Measurements from ENCODE around the gene CSF2RB. TPM values are rescaled to one million over a fixed set of nuclear protein-coding genes. Genes with fewer than 3 reads are reported as not detected.
"Not testable (repeated sequence)": the region's sequence is repeated elsewhere in the genome, so short reads cannot be mapped to it uniquely, and the experiment has no call there.

Gene CSF2RB
- total RNA-seq, 2 donors from 2014 or later: not detected

GRCh38 chr22:36985211-36985889, 71.9 kb downstream of the CSF2RB start:
- no peak for DNase-seq
- H3K4me1 Mint-ChIP-seq: no peaks in the 10 kb centered on the region
- peaks cover 19% of the 10 kb centered on the region for H3K27me3 ChIP-seq (ENCODE audit: control insufficient read depth, insufficient read depth, low read length, poor library complexity, severe bottlenecking)
- H3K4me3 Mint-ChIP-seq: no peak overlapping the region
- H3K36me3 Mint-ChIP-seq (ENCODE audit: low read depth): no peaks in the 10 kb centered on the region
- no peaks in the 10 kb centered on the region for H3K36me3 ChIP-seq (ENCODE audit: control insufficient read depth, insufficient read depth, low read length)
- no peak overlapping the region for H3K27ac ChIP-seq (ENCODE audit: low read depth, low read length)
- TF ChIP-seq CTCF (conservative IDR thresholded peaks at IDR 0.05): no peak
- H3K9me3 ChIP-seq (ENCODE audit: control insufficient read depth, low read length): peaks cover 13% of the 10 kb centered on the region
- no peak overlapping the region for H3K27ac Mint-ChIP-seq
- H3K27me3 Mint-ChIP-seq (ENCODE audit: insufficient read depth): peaks cover 29% of the 10 kb centered on the region
- 96 to 98% methylated on average over 10 of the region's 10 CpGs for WGBS, 2 experiments (ENCODE audit: insufficient coverage in 1 of 2, insufficient read length in 1 of 2)
- no peak overlapping the region for H3K4me3 ChIP-seq (ENCODE audit: low read length)
- no peaks in the 10 kb centered on the region for H3K4me1 ChIP-seq (ENCODE audit: control insufficient read depth, insufficient read depth, low read length)
- no peak overlapping the region for H3K9ac ChIP-seq (ENCODE audit: extremely low read depth, low read length, poor library complexity, severe bottlenecking)
- H3K9me3 Mint-ChIP-seq: peaks cover 13% of the 10 kb centered on the region

DNA sequence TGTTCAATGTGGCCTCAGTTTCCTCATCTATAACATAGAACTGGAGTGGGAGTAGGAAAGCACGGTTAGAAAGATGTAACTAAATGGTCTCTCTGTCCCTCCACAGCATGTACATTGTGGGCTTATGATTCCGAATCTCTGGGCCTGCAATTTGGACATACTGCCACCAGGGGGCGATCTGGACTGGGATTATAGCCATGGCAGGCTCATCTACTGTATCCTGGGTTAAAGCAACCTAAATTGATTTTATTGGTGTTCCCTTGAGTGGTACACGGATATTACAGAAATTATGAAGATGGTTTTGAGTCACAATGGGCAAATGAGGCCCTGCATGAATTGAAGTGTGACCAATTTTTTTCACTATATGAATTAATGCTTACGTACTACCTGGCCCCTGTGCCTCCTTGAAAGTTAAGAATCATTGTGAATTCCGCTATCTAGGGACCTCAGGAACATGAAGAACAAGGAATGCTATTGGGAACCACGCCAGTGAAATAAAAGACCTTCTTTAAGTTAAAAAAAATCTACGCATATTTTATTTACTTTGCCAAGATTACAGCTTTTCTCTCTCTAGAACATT, 72.9 kb downstream of the CSF2RB start:
- WGBS, 2 experiments (ENCODE audit: insufficient coverage in 1 of 2, insufficient read length in 1 of 2): 63 to 66% methylated on average over 4 to 8 of the region's 8 CpGs
- Histone ChIP-seq H3K4me1 (ENCODE audit: control insufficient read depth, insufficient read depth, low read length) (no peaks in the 10 kb centered on the region), H3K27ac (ENCODE audit: low read depth, low read length) (no peak overlapping the region), H3K36me3 (ENCODE audit: control insufficient read depth, insufficient read depth, low read length) (no peaks in the 10 kb centered on the region), H3K9me3 (ENCODE audit: control insufficient read depth, low read length) (peaks cover 13% of the 10 kb centered on the region), H3K27me3 (ENCODE audit: control insufficient read depth, insufficient read depth, low read length, poor library complexity, severe bottlenecking) (peaks cover 20% of the 10 kb centered on the region), H3K9ac (ENCODE audit: extremely low read depth, low read length, poor library complexity, severe bottlenecking) (no peak overlapping the region), H3K4me3 (ENCODE audit: low read length) (no peak overlapping the region)
- Mint-ChIP-seq H3K9me3 (peaks cover 13% of the 10 kb centered on the region), H3K36me3 (ENCODE audit: low read depth) (no peaks in the 10 kb centered on the region), H3K4me3 (no peak overlapping the region), H3K27ac (no peak overlapping the region), H3K4me1 (no peaks in the 10 kb centered on the region), H3K27me3 (ENCODE audit: insufficient read depth) (peaks cover 35% of the 10 kb centered on the region)
- peak; percentile 94 for TF ChIP-seq CTCF (conservative IDR thresholded peaks at IDR 0.05)
- DNase-seq: peak; percentile 85

DNA sequence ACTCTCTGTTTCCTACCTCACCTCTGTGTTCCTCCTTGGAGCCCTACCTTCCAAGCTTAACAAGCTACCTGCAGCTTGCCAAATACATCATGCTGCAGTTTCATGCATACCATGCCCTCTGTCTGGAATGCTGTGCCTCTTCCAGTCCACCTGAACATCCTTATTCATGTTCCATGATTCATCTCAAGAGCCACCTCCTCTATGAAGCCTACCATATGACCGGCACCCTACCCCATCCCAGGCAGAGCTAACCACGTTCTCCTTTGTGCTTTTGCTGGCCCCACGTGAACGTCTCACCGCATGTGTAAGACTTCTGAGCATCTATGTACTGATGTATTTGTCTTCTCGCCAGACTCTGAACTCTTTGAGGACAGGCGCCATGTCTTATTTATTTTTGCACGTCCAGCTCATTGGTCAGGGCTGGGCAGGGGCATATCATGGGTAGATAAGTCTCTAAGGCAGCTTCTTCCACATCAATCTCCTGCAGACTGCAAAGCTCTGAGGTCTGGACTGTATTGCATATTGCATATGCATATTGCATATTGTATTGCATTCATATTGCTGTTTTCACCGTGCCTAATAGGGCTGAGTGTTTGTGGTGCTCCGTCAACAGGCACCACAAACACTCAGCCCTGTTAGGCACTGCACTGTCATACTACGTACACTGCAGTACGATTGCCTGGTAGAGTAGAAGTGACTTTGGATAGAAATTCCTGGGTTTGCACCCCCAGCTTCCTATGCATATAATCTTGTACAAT, 74.8 kb downstream of the CSF2RB start:
- H3K9me3 Mint-ChIP-seq: peaks cover 13% of the 10 kb centered on the region
- no peak overlapping the region for H3K4me3 Mint-ChIP-seq
- no peak for DNase-seq
- no peaks in the 10 kb centered on the region for H3K4me1 Mint-ChIP-seq
- Histone ChIP-seq H3K27ac (ENCODE audit: low read depth, low read length) (no peak overlapping the region), H3K27me3 (ENCODE audit: control insufficient read depth, insufficient read depth, low read length, poor library complexity, severe bottlenecking) (peaks cover 24% of the 10 kb centered on the region), H3K36me3 (ENCODE audit: control insufficient read depth, insufficient read depth, low read length) (no peaks in the 10 kb centered on the region), H3K4me1 (ENCODE audit: control insufficient read depth, insufficient read depth, low read length) (no peaks in the 10 kb centered on the region), H3K9ac (ENCODE audit: extremely low read depth, low read length, poor library complexity, severe bottlenecking) (no peak overlapping the region), H3K4me3 (ENCODE audit: low read length) (no peak overlapping the region), H3K9me3 (ENCODE audit: control insufficient read depth, low read length) (peaks cover 13% of the 10 kb centered on the region)
- WGBS, 2 experiments (ENCODE audit: insufficient coverage in 1 of 2, insufficient read length in 1 of 2): 76 to 78% methylated on average over 9 to 12 of the region's 12 CpGs
- TF ChIP-seq CTCF (conservative IDR thresholded peaks at IDR 0.05): no peak
- H3K27me3 Mint-ChIP-seq (ENCODE audit: insufficient read depth): peaks cover 38% of the 10 kb centered on the region
- H3K36me3 Mint-ChIP-seq (ENCODE audit: low read depth): no peaks in the 10 kb centered on the region
- no peak overlapping the region for H3K27ac Mint-ChIP-seq

GRCh38 chr22:36989012-36989411, 75.6 kb downstream of the CSF2RB start:
- H3K4me3 ChIP-seq (ENCODE audit: low read length); H3K36me3 ChIP-seq (ENCODE audit: control insufficient read depth, insufficient read depth, low read length); H3K4me1 Mint-ChIP-seq; H3K27ac Mint-ChIP-seq; H3K4me1 ChIP-seq (ENCODE audit: control insufficient read depth, insufficient read depth, low read length); H3K4me3 Mint-ChIP-seq; DNase-seq; H3K36me3 Mint-ChIP-seq (ENCODE audit: low read depth); H3K27ac ChIP-seq (ENCODE audit: low read depth, low read length); H3K9ac ChIP-seq (ENCODE audit: extremely low read depth, low read length, poor library complexity, severe bottlenecking): not testable (repeated sequence)
- H3K9me3 ChIP-seq (ENCODE audit: control insufficient read depth, low read length): peaks cover 13% of the 10 kb centered on the region
- 89 to 94% methylated on average over 4 of the region's 4 CpGs for WGBS, 2 experiments (ENCODE audit: insufficient coverage in 1 of 2, insufficient read length in 1 of 2)
- Mint-ChIP-seq H3K27me3 (ENCODE audit: insufficient read depth) (peaks cover 38% of the 10 kb centered on the region), H3K9me3 (peaks cover 13% of the 10 kb centered on the region)
- H3K27me3 ChIP-seq (ENCODE audit: control insufficient read depth, insufficient read depth, low read length, poor library complexity, severe bottlenecking): peaks cover 24% of the 10 kb centered on the region
